Neural progenitor cell (in vitro differentiated cells): ENCODE measurements around the gene MVB12B. TPM values are rescaled to one million over a fixed set of nuclear protein-coding genes. Genes with fewer than 3 reads are reported as not detected.

Experiments used
- DNase-seq: peaks from one replicate; pipeline ENCODE4 v3.0.0-alpha.2; 2016; ENCODE audit warnings: low spot score
- H2AFZ ChIP-seq: fragments of 200-600 bp; sonication (generic); replicated peaks from 2 replicates; pipeline ENCODE4 v1.6.1; 2016; ENCODE audit warnings: antibody characterized with exemption
- H3F3A ChIP-seq: fragments of 200-600 bp; sonication (generic); 2 replicates; pipeline ENCODE4 v1.6.1; 2016; ENCODE audit warnings: antibody characterized with exemption, low read depth
- H3K27ac ChIP-seq: fragments of 200-600 bp; sonication (generic); 2 replicates; pipeline ENCODE4 v1.5.1; 2016; ENCODE audit warnings: mild to moderate bottlenecking
- H3K27me3 ChIP-seq: fragments of 200-600 bp; sonication (generic); 2 replicates; pipeline ENCODE4 v1.6.1; 2016; ENCODE audit warnings: mild to moderate bottlenecking, moderate library complexity
- H3K36me3 ChIP-seq: fragments of 200-600 bp; sonication (generic); 2 replicates; pipeline ENCODE4 v1.5.1; 2016
- H3K4me1 ChIP-seq: fragments of 200-600 bp; sonication (generic); 2 replicates; pipeline ENCODE4 v1.6.1; 2016; ENCODE audit warnings: mixed run types
- H3K4me2 ChIP-seq: fragments of 200-600 bp; sonication (generic); 2 replicates; pipeline ENCODE4 v1.6.1; 2016
- H3K4me3 ChIP-seq: fragments of 200-600 bp; sonication (generic); 2 replicates; pipeline ENCODE4 v1.5.1; 2016
- H3K79me2 ChIP-seq: fragments of 200-600 bp; sonication (generic); 2 replicates; pipeline ENCODE4 v1.6.1; 2016; ENCODE audit warnings: low read depth
- H3K9ac ChIP-seq: fragments of 200-600 bp; sonication (generic); 2 replicates; pipeline ENCODE4 v1.6.1; 2016
- H3K9me3 ChIP-seq: fragments of 200-600 bp; sonication (generic); 2 replicates; pipeline ENCODE4 v1.5.1; 2016; ENCODE audit warnings: low read depth
- H4K20me1 ChIP-seq: fragments of 200-600 bp; sonication (generic); 2 replicates; pipeline ENCODE4 v1.6.1; 2016; ENCODE audit warnings: low read depth
- H3K27ac Mint-ChIP-seq: 3 replicates; pipeline ENCODE4 v1.8.0; 2021; ENCODE audit warnings: mixed read lengths
- H3K27me3 Mint-ChIP-seq: 2 replicates; pipeline ENCODE4 v1.8.0; 2022; ENCODE audit warnings: low read depth, mild to moderate bottlenecking, inconsistent platforms, moderate library complexity, mixed read lengths; ENCODE audit not compliant: insufficient read depth
- H3K36me3 Mint-ChIP-seq: 3 replicates; pipeline ENCODE4 v1.8.0; 2021; ENCODE audit warnings: mixed read lengths
- H3K4me1 Mint-ChIP-seq: 3 replicates; pipeline ENCODE4 v1.8.0; 2021; ENCODE audit warnings: mixed read lengths
- H3K4me3 Mint-ChIP-seq: 3 replicates; pipeline ENCODE4 v1.8.0; 2021; ENCODE audit warnings: mild to moderate bottlenecking, moderate library complexity, mixed read lengths
- H3K9me3 Mint-ChIP-seq: 3 replicates; pipeline ENCODE4 v1.8.0; 2020; ENCODE audit warnings: mixed read lengths
- EZH2 ChIP-seq: fragments of 200-600 bp; sonication (generic); IDR thresholded peaks from 2 replicates; pipeline ENCODE4 v1.6.1; 2017; ENCODE audit warnings: antibody characterized with exemption, mild to moderate bottlenecking, moderate library complexity
- EZH2phosphoT487 ChIP-seq: fragments of 200-600 bp; sonication (generic); IDR thresholded peaks from 2 replicates; pipeline ENCODE4 v1.6.1; 2017; ENCODE audit warnings: antibody characterized with exemption
- total RNA-seq: library from RNA; depleted of rRNA; stranded (reverse); fragments of >200 nt; gene quantifications from 2 replicates; pipeline ENCODE4 v1.2.3, GENCODE V29; 2015; ENCODE audit warnings: low replicate concordance
- TF ChIP-seq, protein P1 (sequence below): fragments of 200-600 bp; sonication (generic); IDR thresholded peaks from 2 replicates; pipeline ENCODE4 v1.5.1; 2017; ENCODE audit warnings: antibody characterized with exemption, mild to moderate bottlenecking

Gene MVB12B
- total RNA-seq, 1 donor from 2014 or later = 16.1 TPM

- no peak for TF ChIP-seq EZH2phosphoT487
- no peak for TF ChIP-seq EZH2
- TF ChIP-seq, protein P1, sequence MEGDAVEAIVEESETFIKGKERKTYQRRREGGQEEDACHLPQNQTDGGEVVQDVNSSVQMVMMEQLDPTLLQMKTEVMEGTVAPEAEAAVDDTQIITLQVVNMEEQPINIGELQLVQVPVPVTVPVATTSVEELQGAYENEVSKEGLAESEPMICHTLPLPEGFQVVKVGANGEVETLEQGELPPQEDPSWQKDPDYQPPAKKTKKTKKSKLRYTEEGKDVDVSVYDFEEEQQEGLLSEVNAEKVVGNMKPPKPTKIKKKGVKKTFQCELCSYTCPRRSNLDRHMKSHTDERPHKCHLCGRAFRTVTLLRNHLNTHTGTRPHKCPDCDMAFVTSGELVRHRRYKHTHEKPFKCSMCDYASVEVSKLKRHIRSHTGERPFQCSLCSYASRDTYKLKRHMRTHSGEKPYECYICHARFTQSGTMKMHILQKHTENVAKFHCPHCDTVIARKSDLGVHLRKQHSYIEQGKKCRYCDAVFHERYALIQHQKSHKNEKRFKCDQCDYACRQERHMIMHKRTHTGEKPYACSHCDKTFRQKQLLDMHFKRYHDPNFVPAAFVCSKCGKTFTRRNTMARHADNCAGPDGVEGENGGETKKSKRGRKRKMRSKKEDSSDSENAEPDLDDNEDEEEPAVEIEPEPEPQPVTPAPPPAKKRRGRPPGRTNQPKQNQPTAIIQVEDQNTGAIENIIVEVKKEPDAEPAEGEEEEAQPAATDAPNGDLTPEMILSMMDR = no peak
- H3K4me1 Mint-ChIP-seq = peaks cover 13% of the 10 kb centered on the region
Measured at GRCh38 chr9:126491568-126491879, 164.9 kb downstream of the MVB12B start.

DNA sequence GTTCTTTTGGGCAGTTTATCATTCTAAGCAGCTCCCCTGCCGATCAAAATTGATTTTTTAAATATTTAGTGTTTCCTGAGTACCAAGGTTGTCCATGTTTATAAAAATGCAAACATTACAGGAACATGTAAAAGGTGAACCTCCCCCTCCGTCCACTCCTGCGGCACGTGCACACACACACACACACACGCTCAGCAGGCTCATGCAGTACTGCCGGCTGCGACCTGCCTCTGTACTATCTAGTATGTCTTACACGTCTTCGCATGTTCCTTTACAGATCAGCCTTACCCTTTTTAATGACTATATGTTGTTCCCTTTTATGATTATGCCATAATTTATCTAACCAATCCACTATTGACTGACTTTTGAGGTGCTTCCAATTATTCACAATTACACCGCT lies 165.3 kb downstream of the MVB12B start:
- Mint-ChIP-seq H3K9me3 (no peaks in the 10 kb centered on the region), H3K27me3 (no peaks in the 10 kb centered on the region), H3K36me3 (no peaks in the 10 kb centered on the region), H3K4me1 (peaks cover 13% of the 10 kb centered on the region), H3K4me3 (no peak overlapping the region), H3K27ac (no peak overlapping the region)
- Histone ChIP-seq H3K27me3 (no peaks in the 10 kb centered on the region), H3K9me3 (no peaks in the 10 kb centered on the region), H3K4me2 (no peak overlapping the region), H3K4me3 (no peak overlapping the region), H3K79me2 (no peaks in the 10 kb centered on the region), H4K20me1 (peaks cover 4% of the 10 kb centered on the region), H3K27ac (no peak overlapping the region), H3K9ac (no peak overlapping the region), H2AFZ (no peak overlapping the region), H3F3A (no peaks in the 10 kb centered on the region), H3K36me3 (no peaks in the 10 kb centered on the region), H3K4me1 (peaks cover 10% of the 10 kb centered on the region)
- TF ChIP-seq EZH2 (no peak), EZH2phosphoT487 (no peak)
- TF ChIP-seq, protein P1 = no peak
- no peak for DNase-seq

More at GRCh38 chr9:126491568-126491879, 164.9 kb downstream of the MVB12B start:
- no peak overlapping the region for H3K4me3 ChIP-seq
- no peak overlapping the region for H2AFZ ChIP-seq
- no peaks in the 10 kb centered on the region for H3K9me3 ChIP-seq
- no peaks in the 10 kb centered on the region for H3K27me3 Mint-ChIP-seq
- H3F3A ChIP-seq = no peaks in the 10 kb centered on the region
- H3K27ac ChIP-seq = no peak overlapping the region
- no peaks in the 10 kb centered on the region for H3K27me3 ChIP-seq
- no peak overlapping the region for H3K27ac Mint-ChIP-seq
- H3K4me3 Mint-ChIP-seq = no peak overlapping the region
- H3K36me3 Mint-ChIP-seq = no peaks in the 10 kb centered on the region
- H3K4me2 ChIP-seq = no peak overlapping the region
- H3K79me2 ChIP-seq = no peaks in the 10 kb centered on the region
- H3K4me1 ChIP-seq = peaks cover 10% of the 10 kb centered on the region
- peaks cover 4% of the 10 kb centered on the region for H4K20me1 ChIP-seq
- no peak overlapping the region for H3K9ac ChIP-seq
- no peaks in the 10 kb centered on the region for H3K36me3 ChIP-seq
- H3K9me3 Mint-ChIP-seq = no peaks in the 10 kb centered on the region
- no peak for DNase-seq

- no peak overlapping the region for H3K4me3 Mint-ChIP-seq
- H4K20me1 ChIP-seq = peaks cover 16% of the 10 kb centered on the region
- no peaks in the 10 kb centered on the region for H3K36me3 ChIP-seq
- H3K9me3 Mint-ChIP-seq = no peaks in the 10 kb centered on the region
- no peaks in the 10 kb centered on the region for H3K36me3 Mint-ChIP-seq
- no peaks in the 10 kb centered on the region for H3F3A ChIP-seq
- H3K4me2 ChIP-seq = no peak overlapping the region
- peaks cover 10% of the 10 kb centered on the region for H3K4me1 ChIP-seq
- H3K4me1 Mint-ChIP-seq = peaks cover 13% of the 10 kb centered on the region
- H3K27me3 ChIP-seq = peaks cover under 1% of the 10 kb centered on the region
- DNase-seq = no peak
- H2AFZ ChIP-seq = no peak overlapping the region
- TF ChIP-seq EZH2 = no peak
- no peak for TF ChIP-seq EZH2phosphoT487
- TF ChIP-seq, protein P1 = no peak
- H3K79me2 ChIP-seq = no peaks in the 10 kb centered on the region
- H3K9me3 ChIP-seq = no peaks in the 10 kb centered on the region
- H3K27me3 Mint-ChIP-seq = peaks cover 7% of the 10 kb centered on the region
- no peak overlapping the region for H3K4me3 ChIP-seq
- no peak overlapping the region for H3K27ac ChIP-seq
- H3K27ac Mint-ChIP-seq = no peak overlapping the region
- H3K9ac ChIP-seq = no peak overlapping the region
Measured at GRCh38 chr9:126494264-126494663, 167.6 kb downstream of the MVB12B start.

- no peak overlapping the region for H3K4me2 ChIP-seq
- TF ChIP-seq EZH2phosphoT487 = no peak
- TF ChIP-seq EZH2 = no peak
- TF ChIP-seq, protein P1 = no peak
- peaks cover 21% of the 10 kb centered on the region for H4K20me1 ChIP-seq
- H3K27me3 Mint-ChIP-seq = peaks cover 7% of the 10 kb centered on the region
- DNase-seq = no peak
- no peaks in the 10 kb centered on the region for H3K9me3 Mint-ChIP-seq
- no peaks in the 10 kb centered on the region for H3K36me3 Mint-ChIP-seq
- no peak overlapping the region for H3K27ac ChIP-seq
- H3K4me1 ChIP-seq = peaks cover 10% of the 10 kb centered on the region
- H3K27me3 ChIP-seq = peaks cover 5% of the 10 kb centered on the region
- H2AFZ ChIP-seq = no peak overlapping the region
- H3K4me3 Mint-ChIP-seq = no peak overlapping the region
- no peak overlapping the region for H3K27ac Mint-ChIP-seq
- no peaks in the 10 kb centered on the region for H3K9me3 ChIP-seq
- peaks cover 16% of the 10 kb centered on the region for H3K4me1 Mint-ChIP-seq
- H3F3A ChIP-seq = no peaks in the 10 kb centered on the region
- no peaks in the 10 kb centered on the region for H3K36me3 ChIP-seq
- no peak overlapping the region for H3K4me3 ChIP-seq
- H3K9ac ChIP-seq = no peak overlapping the region
- no peaks in the 10 kb centered on the region for H3K79me2 ChIP-seq
Measured at GRCh38 chr9:126494746-126495145, 168.1 kb downstream of the MVB12B start.
